Retinal pigment epithelial cell (primary cell): ENCODE data around the gene GAREM1.

Experiments
- DNase-seq: peaks from one replicate; pipeline ENCODE4 v3.0.0-alpha.2; 2010; ENCODE audit warnings: low read depth
- H3K4me3 ChIP-seq: 2 replicates; pipeline ENCODE4 v1.5.1; 2011; ENCODE audit warnings: mild to moderate bottlenecking, low read length, control low read depth, moderate library complexity
- CTCF ChIP-seq: conservative IDR thresholded peaks from 2 replicates; pipeline ENCODE4 v1.5.1; 2011; ENCODE audit warnings: low read depth, low read length, control low read depth, inconsistent platforms

Gene GAREM1

GRCh38 chr18:32278177-32278799 is 192.4 kb downstream of the GAREM1 start:
- no peak for DNase-seq
- no peak for TF ChIP-seq CTCF
- H3K4me3 ChIP-seq = no peak overlapping the region

GRCh38 chr18:32277549-32277948 is 193.1 kb downstream of the GAREM1 start:
- DNase-seq = no peak
- no peak for TF ChIP-seq CTCF
- no peak overlapping the region for H3K4me3 ChIP-seq

- no peak for DNase-seq
- no peak overlapping the region for H3K4me3 ChIP-seq
- no peak for TF ChIP-seq CTCF
Measured at GRCh38 chr18:32276906-32277305, 193.8 kb downstream of the GAREM1 start.

GRCh38 chr18:32276256-32276655 is 194.4 kb downstream of the GAREM1 start:
- TF ChIP-seq CTCF = no peak
- no peak overlapping the region for H3K4me3 ChIP-seq
- DNase-seq = no peak

GRCh38 chr18:32275221-32275620 is 195.5 kb downstream of the GAREM1 start:
- no peak overlapping the region for H3K4me3 ChIP-seq
- TF ChIP-seq CTCF = no peak
- no peak for DNase-seq

GRCh38 chr18:32274307-32274706 is 196.4 kb downstream of the GAREM1 start:
- no peak overlapping the region for H3K4me3 ChIP-seq
- DNase-seq = no peak
- TF ChIP-seq CTCF = no peak

GRCh38 chr18:32271672-32272208 is 198.9 kb downstream of the GAREM1 start:
- no peak for DNase-seq
- no peak overlapping the region for H3K4me3 ChIP-seq
- peak; percentile 72 for TF ChIP-seq CTCF
